Glutamatergic neuron (in vitro differentiated cells): ENCODE measurements around the gene TBC1D22A. TPM values are rescaled to one million over a fixed set of nuclear protein-coding genes. Genes with fewer than 3 reads are reported as not detected.

Source experiments
- DNase-seq: peaks from one replicate; pipeline ENCODE4 v3.0.0; 2022
- H3K27ac Mint-ChIP-seq: one replicate; pipeline ENCODE4 v1.8.0; 2020; ENCODE audit warnings: mild to moderate bottlenecking, mixed read lengths, inconsistent platforms; ENCODE audit not compliant: unreplicated experiment
- H3K27me3 Mint-ChIP-seq: one replicate; pipeline ENCODE4 v1.8.0; 2020; ENCODE audit warnings: mild to moderate bottlenecking, moderate library complexity, mixed read lengths, inconsistent platforms; ENCODE audit not compliant: unreplicated experiment
- H3K36me3 Mint-ChIP-seq: one replicate; pipeline ENCODE4 v1.8.0; 2020; ENCODE audit warnings: mild to moderate bottlenecking, mixed read lengths, inconsistent platforms; ENCODE audit not compliant: unreplicated experiment
- H3K4me1 Mint-ChIP-seq: one replicate; pipeline ENCODE4 v1.8.0; 2020; ENCODE audit warnings: mild to moderate bottlenecking, low read depth, mixed read lengths, inconsistent platforms; ENCODE audit not compliant: unreplicated experiment
- H3K4me3 Mint-ChIP-seq: one replicate; pipeline ENCODE4 v1.8.0; 2020; ENCODE audit warnings: mild to moderate bottlenecking, mixed read lengths, inconsistent platforms; ENCODE audit not compliant: unreplicated experiment
- H3K9me3 Mint-ChIP-seq: one replicate; pipeline ENCODE4 v1.8.0; 2020; ENCODE audit warnings: mild to moderate bottlenecking, moderate library complexity, mixed read lengths, inconsistent platforms; ENCODE audit not compliant: unreplicated experiment
- total RNA-seq: library from RNA; stranded (reverse); fragmentation: NEBNext Ultra II Directional; extraction: Animal tissue kit (Norgen Biotek cat#: 25700); gene quantifications from one replicate; pipeline ENCODE4 v1.2.1, GENCODE V29; 2021; ENCODE audit not compliant: unreplicated experiment
- TF ChIP-seq, protein P1 (sequence below): fragments of 200-600 bp; sonication (generic); IDR thresholded peaks from one replicate; pipeline ENCODE4 v1.5.0; 2021; ENCODE audit not compliant: partially characterized antibody, unreplicated experiment

The TBC1D22A gene
- total RNA-seq, 1 donor from 2014 or later: 23.0 TPM

DNA sequence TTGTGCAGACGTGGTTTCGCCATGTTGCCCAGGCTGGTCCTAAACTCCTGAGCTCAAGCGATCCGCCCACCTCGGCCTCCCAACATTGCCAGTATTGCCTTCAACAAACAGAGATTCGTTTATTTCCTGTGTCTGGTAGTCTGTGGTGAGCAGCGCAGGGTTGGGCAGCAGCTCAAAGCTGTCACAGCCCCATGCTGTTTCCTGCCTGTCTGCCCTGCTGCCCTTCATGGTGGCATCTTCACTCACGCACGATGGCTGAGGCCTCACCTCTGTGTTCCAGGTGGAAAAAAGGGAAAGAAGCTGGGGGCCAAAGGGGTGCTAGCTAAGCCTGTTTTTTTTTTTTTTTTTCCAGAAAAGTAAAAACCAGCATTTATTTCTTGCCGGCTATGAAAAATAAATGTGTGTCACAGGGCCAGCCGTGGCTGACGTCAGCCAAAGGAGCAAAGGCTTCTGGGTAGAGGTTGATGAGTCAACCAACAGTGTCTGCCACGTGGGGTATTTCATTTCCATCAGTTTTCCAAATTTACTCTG is 28.8 kb downstream of the TBC1D22A start:
- Mint-ChIP-seq H3K27me3 (peaks cover 2% of the 10 kb centered on the region), H3K27ac (no peak overlapping the region), H3K9me3 (no peaks in the 10 kb centered on the region), H3K36me3 (no peaks in the 10 kb centered on the region), H3K4me1 (peaks cover 2% of the 10 kb centered on the region), H3K4me3 (no peak overlapping the region)
- no peak for DNase-seq
- TF ChIP-seq, protein P1, sequence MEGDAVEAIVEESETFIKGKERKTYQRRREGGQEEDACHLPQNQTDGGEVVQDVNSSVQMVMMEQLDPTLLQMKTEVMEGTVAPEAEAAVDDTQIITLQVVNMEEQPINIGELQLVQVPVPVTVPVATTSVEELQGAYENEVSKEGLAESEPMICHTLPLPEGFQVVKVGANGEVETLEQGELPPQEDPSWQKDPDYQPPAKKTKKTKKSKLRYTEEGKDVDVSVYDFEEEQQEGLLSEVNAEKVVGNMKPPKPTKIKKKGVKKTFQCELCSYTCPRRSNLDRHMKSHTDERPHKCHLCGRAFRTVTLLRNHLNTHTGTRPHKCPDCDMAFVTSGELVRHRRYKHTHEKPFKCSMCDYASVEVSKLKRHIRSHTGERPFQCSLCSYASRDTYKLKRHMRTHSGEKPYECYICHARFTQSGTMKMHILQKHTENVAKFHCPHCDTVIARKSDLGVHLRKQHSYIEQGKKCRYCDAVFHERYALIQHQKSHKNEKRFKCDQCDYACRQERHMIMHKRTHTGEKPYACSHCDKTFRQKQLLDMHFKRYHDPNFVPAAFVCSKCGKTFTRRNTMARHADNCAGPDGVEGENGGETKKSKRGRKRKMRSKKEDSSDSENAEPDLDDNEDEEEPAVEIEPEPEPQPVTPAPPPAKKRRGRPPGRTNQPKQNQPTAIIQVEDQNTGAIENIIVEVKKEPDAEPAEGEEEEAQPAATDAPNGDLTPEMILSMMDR: no peak

DNA sequence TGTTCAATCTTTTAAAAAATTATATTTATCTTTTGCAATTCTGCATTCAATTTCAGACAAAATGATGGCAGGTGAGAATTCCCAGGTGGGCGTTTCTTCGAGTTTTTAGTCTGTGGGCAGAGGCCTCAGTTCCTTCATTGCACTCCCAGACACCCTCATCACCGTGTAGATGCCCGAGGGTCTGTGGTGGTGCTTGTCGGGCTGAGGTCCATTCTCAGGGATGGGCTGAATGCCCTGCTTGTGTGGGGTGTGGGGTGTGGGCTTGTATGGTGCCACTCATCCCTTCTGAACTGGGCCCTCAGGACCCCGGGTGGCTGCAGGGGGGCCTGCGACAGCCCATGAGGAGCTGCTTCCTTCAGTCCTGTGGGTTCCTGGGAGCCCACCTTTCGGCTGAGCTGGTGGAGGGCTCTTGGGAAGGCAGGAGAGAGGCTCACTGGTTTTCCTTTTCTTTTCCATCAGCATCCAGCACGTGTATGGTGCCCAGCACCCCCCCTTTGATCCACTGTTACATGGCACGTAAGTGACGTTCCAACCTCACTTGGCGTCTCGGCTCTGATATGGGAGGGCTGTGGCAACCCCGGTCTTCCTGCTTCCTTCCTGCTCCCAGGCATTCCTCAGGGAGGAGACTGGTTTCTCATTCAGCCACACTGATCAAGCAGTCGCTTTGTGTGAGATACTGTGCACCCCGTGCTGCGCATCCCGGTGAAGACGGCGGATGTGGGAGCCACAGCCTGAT is 29.8 kb downstream of the TBC1D22A start:
- Mint-ChIP-seq H3K4me3 (no peak overlapping the region), H3K36me3 (no peaks in the 10 kb centered on the region), H3K27ac (no peak overlapping the region), H3K9me3 (no peaks in the 10 kb centered on the region), H3K27me3 (peaks cover 4% of the 10 kb centered on the region), H3K4me1 (peaks cover 4% of the 10 kb centered on the region)
- TF ChIP-seq, protein P1: no peak
- no peak for DNase-seq

DNA sequence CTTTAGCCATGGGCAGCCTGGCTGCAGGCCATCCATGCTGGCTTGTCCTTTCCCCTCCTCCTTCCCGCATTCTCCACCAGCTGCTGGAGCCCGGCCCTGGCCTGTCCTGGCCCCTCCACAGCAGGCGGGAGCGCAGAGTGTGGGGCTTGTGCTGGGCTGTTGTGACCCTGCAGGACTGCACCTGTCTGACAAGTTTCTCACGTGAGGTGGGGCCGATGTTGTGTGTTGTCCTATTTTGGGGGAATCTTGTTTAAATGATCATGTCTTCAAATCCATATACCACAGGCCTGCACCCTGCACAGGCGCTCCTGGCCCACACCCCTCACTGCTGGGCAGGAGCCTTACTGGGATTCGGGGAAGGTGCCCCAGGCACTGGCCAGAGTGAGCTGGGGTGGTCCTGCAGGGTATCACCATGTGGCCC is 30.4 kb downstream of the TBC1D22A start:
- Mint-ChIP-seq H3K4me1 (peaks cover 7% of the 10 kb centered on the region), H3K27me3 (peaks cover 4% of the 10 kb centered on the region), H3K9me3 (peaks cover 2% of the 10 kb centered on the region), H3K27ac (no peak overlapping the region), H3K4me3 (no peak overlapping the region), H3K36me3 (no peaks in the 10 kb centered on the region)
- TF ChIP-seq, protein P1: no peak
- DNase-seq: no peak

DNA sequence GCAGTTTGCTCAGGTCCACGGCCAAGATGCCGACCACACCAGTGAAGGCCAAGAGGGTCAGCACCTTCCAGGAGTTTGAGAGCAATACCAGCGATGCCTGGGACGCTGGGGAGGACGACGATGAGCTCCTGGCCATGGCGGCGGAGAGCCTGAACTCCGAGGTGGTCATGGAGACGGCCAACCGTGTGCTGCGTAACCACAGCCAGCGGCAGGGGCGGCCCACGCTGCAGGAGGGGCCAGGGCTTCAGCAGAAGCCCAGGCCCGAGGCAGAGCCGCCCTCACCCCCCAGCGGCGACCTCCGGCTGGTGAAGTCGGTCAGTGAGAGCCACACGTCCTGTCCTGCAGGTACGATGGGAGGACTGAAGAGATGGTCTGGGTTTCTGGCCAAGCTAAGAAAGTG is 31.0 kb downstream of the TBC1D22A start:
- no peak for DNase-seq
- no peak overlapping the region for H3K27ac Mint-ChIP-seq
- peaks cover 4% of the 10 kb centered on the region for H3K27me3 Mint-ChIP-seq
- TF ChIP-seq, protein P1: no peak
- H3K36me3 Mint-ChIP-seq: no peaks in the 10 kb centered on the region
- no peak overlapping the region for H3K4me3 Mint-ChIP-seq
- H3K9me3 Mint-ChIP-seq: peaks cover 2% of the 10 kb centered on the region
- peaks cover 7% of the 10 kb centered on the region for H3K4me1 Mint-ChIP-seq

DNA sequence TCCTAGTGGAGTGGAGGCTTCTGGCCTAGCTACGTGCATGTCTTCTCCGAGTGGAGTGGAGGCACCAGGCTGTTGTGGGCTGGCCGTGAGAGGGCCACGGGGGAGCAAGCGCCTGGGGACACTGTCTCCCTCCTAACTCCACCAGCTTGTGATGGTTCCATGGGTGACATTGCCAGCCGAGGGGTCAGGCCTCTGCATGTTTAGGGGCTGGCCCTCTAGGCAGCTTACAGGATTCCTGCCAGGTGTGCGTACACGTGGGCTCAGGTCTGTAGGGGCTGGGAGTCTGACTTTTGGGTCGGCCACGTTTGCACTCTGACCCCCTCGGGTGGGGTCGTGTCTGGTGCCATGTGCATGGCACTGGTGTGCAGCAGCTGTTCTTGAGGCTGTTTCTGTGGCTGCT is 31.6 kb downstream of the TBC1D22A start:
- H3K36me3 Mint-ChIP-seq: no peaks in the 10 kb centered on the region
- H3K9me3 Mint-ChIP-seq: peaks cover 2% of the 10 kb centered on the region
- H3K27me3 Mint-ChIP-seq: peaks cover 4% of the 10 kb centered on the region
- H3K27ac Mint-ChIP-seq: no peak overlapping the region
- no peak overlapping the region for H3K4me3 Mint-ChIP-seq
- TF ChIP-seq, protein P1: no peak
- peaks cover 9% of the 10 kb centered on the region for H3K4me1 Mint-ChIP-seq
- no peak for DNase-seq
